H1 (cell line): Measurements from ENCODE around the gene APOL1. TPM values are rescaled to one million over a fixed set of nuclear protein-coding genes. Genes with fewer than 3 reads are reported as not detected.

Experiments
- CTCF ChIA-PET: fragments of 300-600 bp; sonication (Branson Sonifier 250); formaldehyde crosslinking; loops from one replicate; lab custom pipeline; 2021; ENCODE audit not compliant: partially characterized antibody; lab: Charles Lee
- POLR2A ChIA-PET: fragments of 300-600 bp; sonication (Branson Sonifier 250); formaldehyde crosslinking; loops from one replicate; lab custom pipeline; 2021; ENCODE audit warnings: inconsistent platforms; ENCODE audit not compliant: partially characterized antibody; lab: Charles Lee
- DNase-seq, 2 experiments: peaks; one replicate each; pipeline versions ENCODE4 v3.0.0 to v3.0.0-alpha.2; 2010 to 2022; ENCODE audit warnings: low spot score in 2 of 2, low read depth in 1 of 2, mixed read lengths in 1 of 2
- FAIRE-seq: peaks from 2 replicates; lab custom pipeline; 2011; peaks lifted over from hg19 to GRCh38; lab: Jason Lieb, UNC
- H2AFZ ChIP-seq: 2 replicates; pipeline ENCODE4 v1.8.1; 2012; ENCODE audit warnings: low read length, inconsistent platforms
- H2AK5ac ChIP-seq: 2 replicates; pipeline ENCODE4 v1.6.1; 2013; ENCODE audit warnings: low read depth, low read length
- H2BK120ac ChIP-seq: replicated peaks from 2 replicates; pipeline ENCODE3; 2013; ENCODE audit warnings: low read depth, low read length, inconsistent platforms
- H2BK12ac ChIP-seq: 2 replicates; pipeline ENCODE4 v1.6.1; 2013; ENCODE audit warnings: low read depth, low read length
- H2BK15ac ChIP-seq: 2 replicates; pipeline ENCODE4 v1.6.1; 2013; ENCODE audit warnings: low read length
- H2BK20ac ChIP-seq: 2 replicates; pipeline ENCODE4 v1.6.1; 2013; ENCODE audit warnings: low read length
- H2BK5ac ChIP-seq: 2 replicates; pipeline ENCODE4 v1.6.1; 2013; ENCODE audit warnings: low read depth, low read length
- H3K14ac ChIP-seq: 2 replicates; pipeline ENCODE4 v1.6.1; 2013; ENCODE audit warnings: inconsistent platforms; ENCODE audit not compliant: insufficient read length
- H3K18ac ChIP-seq: 2 replicates; pipeline ENCODE4 v1.6.1; 2013; ENCODE audit warnings: low read length; ENCODE audit errors: extremely low read depth
- H3K23ac ChIP-seq: 2 replicates; pipeline ENCODE4 v1.6.1; 2013; ENCODE audit warnings: inconsistent platforms; ENCODE audit not compliant: insufficient read length
- H3K23me2 ChIP-seq: 2 replicates; pipeline ENCODE4 v1.6.1; 2013; ENCODE audit warnings: low read depth, low read length
- H3K27ac ChIP-seq: 2 replicates; pipeline ENCODE4 v1.6.1; 2011; ENCODE audit warnings: low read depth, low read length, inconsistent platforms
- H3K27me3 ChIP-seq, 4 experiments: replicated peaks in 1 of 4; 1 replicate in 1 of 4; 2 replicates in 3 of 4; pipeline versions ENCODE4 v1.6.1 to v1.8.1; 2011 to 2013; ENCODE audit warnings: low read length in 3 of 4, mild to moderate bottlenecking in 3 of 4, inconsistent platforms in 2 of 4, mixed read lengths in 2 of 4, moderate library complexity in 1 of 4; ENCODE audit not compliant: control insufficient read depth in 3 of 4, insufficient read depth in 3 of 4; ENCODE audit errors: extremely low read depth in 1 of 4
- H3K36me3 ChIP-seq, 4 experiments: 2 replicates each; pipeline versions ENCODE4 v1.6.1 to v1.8.1; 2011 to 2013; ENCODE audit warnings: mild to moderate bottlenecking in 4 of 4, low read length in 3 of 4, moderate library complexity in 2 of 4, control low read depth in 1 of 4, inconsistent platforms in 1 of 4; ENCODE audit not compliant: insufficient read depth in 4 of 4, control insufficient read depth in 2 of 4
- H3K4ac ChIP-seq: replicated peaks from 2 replicates; pipeline ENCODE3; 2013; ENCODE audit warnings: low read length, low read depth, mixed read lengths, inconsistent platforms; ENCODE audit not compliant: insufficient read length
- H3K4me1 ChIP-seq, 4 experiments: replicated peaks in 1 of 4; 1 replicate in 1 of 4; 2 replicates in 3 of 4; pipeline versions ENCODE4 v1.6.1 to v1.8.1; 2011 to 2013; ENCODE audit warnings: low read length in 3 of 4, inconsistent platforms in 2 of 4, mixed read lengths in 1 of 4; ENCODE audit not compliant: insufficient read depth in 4 of 4, control insufficient read depth in 3 of 4
- H3K4me2 ChIP-seq, 2 experiments: 2 replicates each; pipeline versions ENCODE4 v1.6.1 to v1.8.1; 2011 to 2013; ENCODE audit warnings: low read depth in 2 of 2, low read length in 2 of 2, control low read depth in 1 of 2, inconsistent platforms in 1 of 2, mild to moderate bottlenecking in 1 of 2; ENCODE audit not compliant: insufficient read depth in 1 of 2
- H3K4me3 ChIP-seq, 4 experiments: fragments of 200-600, 300-600 bp in 1 of 4; sonication (generic), shearing (Covaris generic), sonication (Bioruptor Twin) in 1 of 4; 2 replicates each; pipeline versions ENCODE4 v1.5.1 to v1.8.1; 2011 to 2016; ENCODE audit warnings: low read length in 4 of 4, low read depth in 3 of 4, control low read depth in 2 of 4, inconsistent platforms in 2 of 4, mild to moderate bottlenecking in 2 of 4, mixed read lengths in 1 of 4, moderate library complexity in 1 of 4; ENCODE audit not compliant: insufficient read depth in 2 of 4; ENCODE audit errors: extremely low read depth in 1 of 4
- H3K56ac ChIP-seq: replicated peaks from 2 replicates; pipeline ENCODE3; 2013; ENCODE audit warnings: low read depth, mild to moderate bottlenecking, mixed read lengths, low read length, inconsistent platforms; ENCODE audit not compliant: insufficient read length
- H3K79me1 ChIP-seq: 2 replicates; pipeline ENCODE4 v1.6.1; 2013; ENCODE audit warnings: low read depth, low read length, control low read depth
- H3K79me2 ChIP-seq, 2 experiments: 2 replicates each; pipeline versions ENCODE4 v1.6.1 to v1.8.1; 2012 to 2013; ENCODE audit warnings: low read length in 2 of 2, mild to moderate bottlenecking in 2 of 2, inconsistent platforms in 1 of 2; ENCODE audit not compliant: insufficient read depth in 2 of 2, control insufficient read depth in 1 of 2
- H3K9ac ChIP-seq, 4 experiments: replicated peaks in 1 of 4; 1 replicate in 1 of 4; 2 replicates in 3 of 4; pipeline versions ENCODE4 v1.6.1 to v1.8.1; 2011 to 2013; ENCODE audit warnings: low read depth in 3 of 4, low read length in 3 of 4, control low read depth in 2 of 4, mild to moderate bottlenecking in 2 of 4, moderate library complexity in 2 of 4, inconsistent platforms in 1 of 4; ENCODE audit errors: extremely low read depth in 1 of 4
- H3K9me3 ChIP-seq, 2 experiments: 2 replicates each; pipeline versions ENCODE4 v1.6.1 to v1.8.1; 2012 to 2013; ENCODE audit warnings: mild to moderate bottlenecking in 2 of 2, moderate library complexity in 2 of 2, control low read depth in 1 of 2, inconsistent platforms in 1 of 2, low read depth in 1 of 2, low read length in 1 of 2, mixed read lengths in 1 of 2; ENCODE audit not compliant: insufficient read depth in 2 of 2
- H4K20me1 ChIP-seq, 2 experiments: replicated peaks in 1 of 2; 2 replicates each; pipeline versions ENCODE3 to v1.8.1; 2011 to 2013; ENCODE audit warnings: inconsistent platforms in 2 of 2, low read length in 2 of 2, mild to moderate bottlenecking in 1 of 2; ENCODE audit not compliant: insufficient read depth in 2 of 2, control insufficient read depth in 1 of 2
- H4K5ac ChIP-seq: 2 replicates; pipeline ENCODE4 v1.6.1; 2013; ENCODE audit warnings: low read length, low read depth, mixed read lengths, inconsistent platforms; ENCODE audit not compliant: insufficient read length
- H4K8ac ChIP-seq: 2 replicates; pipeline ENCODE4 v1.8.0; 2013; ENCODE audit warnings: mild to moderate bottlenecking, moderate library complexity, low read length, inconsistent platforms; ENCODE audit not compliant: insufficient read depth; ENCODE audit errors: extremely low read depth
- H4K91ac ChIP-seq: replicated peaks from 2 replicates; pipeline ENCODE3; 2013; ENCODE audit warnings: low read length, mixed read lengths, inconsistent platforms; ENCODE audit not compliant: insufficient read length
- CHD1 ChIP-seq: IDR thresholded peaks from 2 replicates; pipeline ENCODE4 v1.6.1; 2012; ENCODE audit warnings: low read depth, low read length, improper control_type of control experiment
- GABPA ChIP-seq: IDR thresholded peaks from 2 replicates; pipeline ENCODE4 v1.6.1; 2011; ENCODE audit warnings: mild to moderate bottlenecking, low read length, moderate library complexity, borderline replicate concordance; ENCODE audit not compliant: insufficient read depth
- HDAC2 ChIP-seq, 2 experiments: fragments of 300-600 bp in 1 of 2; sonication (generic) in 1 of 2; IDR thresholded peaks; 2 replicates each; pipeline ENCODE4 v1.6.1; 2011 to 2012; ENCODE audit warnings: low read depth in 2 of 2, low read length in 2 of 2, mild to moderate bottlenecking in 2 of 2, moderate library complexity in 2 of 2, borderline replicate concordance in 1 of 2, inconsistent platforms in 1 of 2
- KDM4A ChIP-seq: IDR thresholded peaks from one replicate; pipeline ENCODE4 v1.7.1; 2012; ENCODE audit warnings: low read depth, mild to moderate bottlenecking, moderate library complexity, low read length, inconsistent platforms; ENCODE audit not compliant: severe bottlenecking
- POLR2A ChIP-seq, 2 experiments: IDR thresholded peaks; 1 replicate in 1 of 2; 2 replicates in 1 of 2; pipeline ENCODE4 v1.6.1; 2011; ENCODE audit warnings: low read depth in 2 of 2, low read length in 2 of 2, mild to moderate bottlenecking in 2 of 2; ENCODE audit errors: control extremely low read depth in 1 of 2
- POU5F1 ChIP-seq: IDR thresholded peaks from 2 replicates; pipeline ENCODE4 v1.6.1; 2011; ENCODE audit warnings: low read depth, mild to moderate bottlenecking, low read length, moderate library complexity
- SP4 ChIP-seq: IDR thresholded peaks from 2 replicates; pipeline ENCODE4 v1.6.1; 2012; ENCODE audit warnings: low read length, inconsistent platforms
- TAF1 ChIP-seq: IDR thresholded peaks from 2 replicates; pipeline ENCODE4 v1.6.1; 2011; ENCODE audit warnings: mild to moderate bottlenecking, low read depth, low read length
- ZNF274 ChIP-seq: IDR thresholded peaks from 2 replicates; pipeline ENCODE4 v1.7.0; 2012; ENCODE audit warnings: low read length, borderline replicate concordance; ENCODE audit errors: extremely low read depth
- WGBS, 2 experiments: shearing (Covaris generic) in 1 of 2; methylation state at CpG; one replicate each; pipeline versions ENCODE4 v1.1.6 to v1.1.7; 2013 to 2015; ENCODE audit warnings: low lambda C conversion rate in 2 of 2, mixed read lengths in 2 of 2, inconsistent platforms in 1 of 2, low coverage in 1 of 2, missing lambda C conversion rate in 1 of 2; ENCODE audit not compliant: insufficient replicate concordance in 2 of 2, insufficient coverage in 1 of 2, insufficient read length in 1 of 2; ENCODE audit errors: extremely low coverage in 1 of 2, missing lambda C conversion rate in 1 of 2; 5-methylcytosine and 5-hydroxymethylcytosine counted together
- polyA plus RNA-seq, 7 experiments: library from polyadenylated mRNA; depleted of rRNA in 3 of 7; stranded (reverse) in 5 of 7; unstranded in 2 of 7; fragments of >200 nt in 5 of 7; fragments of 200-250 nt in 2 of 7; gene quantifications; 1 replicate in 5 of 7; 2 replicates in 1 of 7; 4 replicates in 1 of 7; pipeline versions ENCODE4 v1.2.1 to v1.2.3, GENCODE V29; 2011 to 2013; ENCODE audit warnings: missing spikeins in 2 of 7, mixed read lengths in 2 of 7
- total RNA-seq: library from RNA; stranded (reverse); fragmentation: NEBNext Ultra II Directional; extraction: Animal tissue kit (Norgen Biotek cat#: 25700); gene quantifications from 2 replicates; pipeline ENCODE4 v1.2.1, GENCODE V29; 2021
- TF ChIP-seq, protein P1 (sequence below): IDR thresholded peaks from 2 replicates; pipeline ENCODE4 v1.6.1; 2012; ENCODE audit warnings: inconsistent platforms

APOL1 gene
- total and polyA plus RNA-seq, 2 of the 8 experiments (the other 6 are each of a cell fraction or from before 2014, with no cell fraction given): not detected

DNA sequence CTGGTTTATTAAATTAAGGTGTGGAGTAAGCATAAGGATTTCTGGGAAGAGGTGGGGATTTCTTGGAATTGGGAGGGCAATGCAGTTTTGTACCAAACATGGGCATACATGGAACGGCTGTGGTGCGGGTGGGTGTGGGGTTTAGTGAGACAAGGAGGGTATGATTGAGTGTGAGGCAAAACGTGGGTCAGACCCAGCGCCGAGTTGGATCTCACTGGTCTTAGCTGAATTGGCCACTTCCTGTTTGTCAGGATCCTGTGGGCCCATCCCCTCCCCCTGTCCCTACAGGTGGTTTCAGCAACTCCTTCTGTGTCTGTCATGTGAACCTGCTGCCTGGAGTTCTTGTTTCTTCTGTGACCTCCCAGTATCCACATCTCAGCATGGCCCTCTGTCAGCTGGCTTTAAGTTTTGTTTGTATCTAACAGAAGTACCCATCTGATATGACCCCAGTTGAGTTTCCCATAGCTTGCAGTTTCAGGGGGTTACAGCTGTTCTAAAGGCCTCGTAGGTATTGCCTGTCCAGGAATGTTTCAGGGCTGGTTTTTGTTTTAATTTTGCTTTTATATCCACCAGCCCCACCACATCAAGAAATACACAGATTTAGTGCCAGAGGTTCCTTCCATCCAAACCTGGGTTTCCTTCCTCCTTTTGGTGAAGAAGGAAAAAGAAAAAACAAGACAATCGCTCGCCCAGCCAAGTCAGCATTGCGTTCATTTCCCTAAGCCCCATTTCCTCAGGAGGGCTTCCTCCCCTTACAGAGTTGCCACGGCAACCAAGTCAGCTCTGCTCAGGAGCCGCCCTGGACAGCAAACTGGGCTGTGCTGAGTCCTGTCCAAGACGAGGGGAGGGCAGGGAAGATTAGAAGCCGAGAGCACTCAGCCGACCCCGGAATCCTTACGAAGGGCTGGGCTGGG, 6.0 kb downstream of the APOL1 start:
- H2BK120ac ChIP-seq: peak overlapping the region; percentile 52
- H3K4me2 ChIP-seq: peak overlapping the region; percentile 54 to 56
- peak; percentile 88 for FAIRE-seq
- H3K36me3 ChIP-seq: no peaks in the 10 kb centered on the region
- H3K4ac ChIP-seq: peak overlapping the region; percentile 30
- peak overlapping the region; percentile 77 for H2AFZ ChIP-seq
- H3K4me3 ChIP-seq: peak overlapping the region in 1 of 4 experiments; percentile 31; a peak in 1 of 8 replicates
- H4K8ac ChIP-seq: peak overlapping the region; percentile 37
- no peaks in the 10 kb centered on the region for H3K79me1 ChIP-seq
- H3K79me2 ChIP-seq: no peaks in the 10 kb centered on the region
- peak overlapping the region; percentile 68; the same call in 1 of the 2 replicates for H2BK5ac ChIP-seq
- POLR2A ChIA-PET: interaction anchor here (1.5 to 2.3 kb wide), 3 partner anchors 20 to 75 kb away, joined by 3 to 8 read pairs (median 3); partner anchors contain the start of gene APOL2
- no peak overlapping the region for H3K23ac ChIP-seq
- H2BK15ac ChIP-seq: no peak overlapping the region
- H3K9ac ChIP-seq: peak overlapping the region in 2 of 4 experiments; percentile 19 to 23; a peak in 3 of 7 replicates
- H4K5ac ChIP-seq: no peak overlapping the region
- peak overlapping the region; percentile 57 for H3K18ac ChIP-seq
- H3K9me3 ChIP-seq: no peaks in the 10 kb centered on the region
- H3K23me2 ChIP-seq: no peaks in the 10 kb centered on the region
- WGBS, 2 experiments: 41% methylated on average over 13 of the region's 16 CpGs; no CpG with 5 or more reads in 1 of the 2 experiments
- H3K27me3 ChIP-seq: no peaks in the 10 kb centered on the region
- H3K4me1 ChIP-seq: peaks cover 7 to 14% (median 10%) of the 10 kb centered on the region in 4 experiments
- H2AK5ac ChIP-seq: no peak overlapping the region
- peak overlapping the region; percentile 40; the same call in 1 of the 2 replicates for H2BK12ac ChIP-seq
- H3K14ac ChIP-seq: no peak overlapping the region
- H4K91ac ChIP-seq: peak overlapping the region; percentile 49
- peak overlapping the region; percentile 23; the same call in 1 of the 2 replicates for H2BK20ac ChIP-seq
- DNase-seq: peak in 1 of 2 experiments; percentile 56
- no peaks in the 10 kb centered on the region for H4K20me1 ChIP-seq
- peak overlapping the region; percentile 47; the same call in 1 of the 2 replicates for H3K27ac ChIP-seq
- H3K56ac ChIP-seq: no peak overlapping the region
- CTCF ChIA-PET: interaction anchor here (0.8 to 2.3 kb wide), 12 partner anchors 16 to 227 kb away, joined by 3 to 15 read pairs (median 3); partner anchors contain the start of gene APOL2
- TF ChIP-seq POU5F1: no peak
- TF ChIP-seq CHD1: no peak
- no peak for TF ChIP-seq ZNF274
- TF ChIP-seq, protein P1, sequence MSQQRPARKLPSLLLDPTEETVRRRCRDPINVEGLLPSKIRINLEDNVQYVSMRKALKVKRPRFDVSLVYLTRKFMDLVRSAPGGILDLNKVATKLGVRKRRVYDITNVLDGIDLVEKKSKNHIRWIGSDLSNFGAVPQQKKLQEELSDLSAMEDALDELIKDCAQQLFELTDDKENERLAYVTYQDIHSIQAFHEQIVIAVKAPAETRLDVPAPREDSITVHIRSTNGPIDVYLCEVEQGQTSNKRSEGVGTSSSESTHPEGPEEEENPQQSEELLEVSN: no peak
- TF ChIP-seq TAF1: no peak; the same call in 1 of the 2 replicates
- no peak for TF ChIP-seq SP4
- TF ChIP-seq POLR2A (IDR thresholded peaks at IDR 0.05; ENCODE audit: control extremely low read depth in 1 of 2, low read depth in 2 of 2, low read length in 2 of 2): peak in 1 of 2 experiments; percentile 27; a peak in 1 of 3 replicates
- no peak for TF ChIP-seq GABPA
- TF ChIP-seq HDAC2 (IDR thresholded peaks at IDR 0.05; ENCODE audit: borderline replicate concordance in 1 of 2, low read depth in 2 of 2, low read length in 2 of 2): no peak
- no peak for TF ChIP-seq KDM4A
